Measurements from ENCODE around the gene LRRC8C.

GRCh38 chr1:89615676-89616598 lies 17.0 kb upstream of the LRRC8C start:
- TF ChIP-seq CTCF (IDR thresholded peaks at IDR 0.05; ENCODE audit: low read depth, low read length, missing input control): peak; percentile 11
- no peak for TF ChIP-seq HNF4G (IDR thresholded peaks at IDR 0.05)
- no peak for TF ChIP-seq ATF3 (IDR thresholded peaks at IDR 0.05)
- peak in 1 of 2 donors; percentile 53 for TF ChIP-seq RAD21 (IDR thresholded peaks at IDR 0.05)
- no peak for TF ChIP-seq ZBTB33 (IDR thresholded peaks at IDR 0.05)
- no peak for TF ChIP-seq JUND (IDR thresholded peaks at IDR 0.05)
- TF ChIP-seq YY1 (IDR thresholded peaks at IDR 0.05): no peak
- no peak for TF ChIP-seq GABPA (IDR thresholded peaks at IDR 0.05 in 1 of 2, conservative IDR thresholded peaks at IDR 0.05 in 1 of 2)
- TF ChIP-seq TAF1 (conservative IDR thresholded peaks at IDR 0.05): no peak
- no peak for TF ChIP-seq MAX (IDR thresholded peaks at IDR 0.05)
- no peak for TF ChIP-seq EGR1 (IDR thresholded peaks at IDR 0.05; ENCODE audit: low read depth in 2 of 2)

Measured in liver (tissue), 3 donors.